Effector memory CD4-positive, alpha-beta T cell (primary cell): Measurements from ENCODE around the gene ATP6V0D1.

Experiments used
- DNase-seq, 3 donors: peaks; one replicate each; pipeline ENCODE4 v3.0.0-alpha.2; 2020
- H3K27ac ChIP-seq: 2 replicates; pipeline ENCODE4 v1.7.0; 2013; ENCODE audit warnings: mild to moderate bottlenecking, low read length, moderate library complexity; ENCODE audit not compliant: insufficient read depth, poor library complexity, severe bottlenecking
- H3K27me3 ChIP-seq: replicated peaks from 2 replicates; pipeline ENCODE4 v1.7.0; 2013; ENCODE audit warnings: mild to moderate bottlenecking, low read length; ENCODE audit not compliant: insufficient read depth, control insufficient read depth, poor library complexity, severe bottlenecking
- H3K36me3 ChIP-seq: 2 replicates; pipeline ENCODE4 v1.7.0; 2013; ENCODE audit warnings: mild to moderate bottlenecking, low read length, moderate library complexity; ENCODE audit not compliant: control insufficient read depth, insufficient read depth
- H3K4me1 ChIP-seq: 2 replicates; pipeline ENCODE4 v1.7.0; 2013; ENCODE audit warnings: low read length, mild to moderate bottlenecking; ENCODE audit not compliant: control insufficient read depth, insufficient read depth, poor library complexity, severe bottlenecking
- H3K4me3 ChIP-seq: 2 replicates; pipeline ENCODE4 v1.7.0; 2013; ENCODE audit warnings: low read length, low read depth, mild to moderate bottlenecking; ENCODE audit not compliant: insufficient read depth, poor library complexity, severe bottlenecking
- H3K9me3 ChIP-seq: 2 replicates; pipeline ENCODE4 v1.7.0; 2013; ENCODE audit warnings: mild to moderate bottlenecking, low read length, moderate library complexity; ENCODE audit not compliant: control insufficient read depth

The ATP6V0D1 gene

GRCh38 chr16:67454852-67455251, 26.1 kb downstream of the ATP6V0D1 start:
- Histone ChIP-seq H3K4me1 (no peaks in the 10 kb centered on the region), H3K4me3 (no peak overlapping the region), H3K27ac (no peak overlapping the region), H3K9me3 (no peaks in the 10 kb centered on the region), H3K36me3 (peaks cover 39% of the 10 kb centered on the region), H3K27me3 (no peaks in the 10 kb centered on the region)
- DNase-seq: no peak

GRCh38 chr16:67454104-67454503, 26.9 kb downstream of the ATP6V0D1 start:
- Histone ChIP-seq H3K9me3 (no peaks in the 10 kb centered on the region), H3K4me1 (no peaks in the 10 kb centered on the region), H3K36me3 (peaks cover 35% of the 10 kb centered on the region), H3K27ac (no peak overlapping the region), H3K4me3 (no peak overlapping the region), H3K27me3 (no peaks in the 10 kb centered on the region)
- DNase-seq: no peak

- Histone ChIP-seq H3K4me1 (no peaks in the 10 kb centered on the region), H3K27me3 (no peaks in the 10 kb centered on the region), H3K36me3 (peaks cover 36% of the 10 kb centered on the region), H3K27ac (no peak overlapping the region), H3K9me3 (no peaks in the 10 kb centered on the region), H3K4me3 (no peak overlapping the region)
- no peak for DNase-seq
Measured at GRCh38 chr16:67451704-67452435, 29.1 kb downstream of the ATP6V0D1 start.

- no peaks in the 10 kb centered on the region for H3K4me1 ChIP-seq
- DNase-seq: no peak
- H3K9me3 ChIP-seq: no peaks in the 10 kb centered on the region
- no peaks in the 10 kb centered on the region for H3K27me3 ChIP-seq
- H3K4me3 ChIP-seq: no peak overlapping the region
- peaks cover 39% of the 10 kb centered on the region for H3K36me3 ChIP-seq
- H3K27ac ChIP-seq: no peak overlapping the region
Measured at GRCh38 chr16:67451061-67451703, 29.8 kb downstream of the ATP6V0D1 start.

- H3K4me3 ChIP-seq: no peak overlapping the region
- H3K27me3 ChIP-seq: no peaks in the 10 kb centered on the region
- DNase-seq: no peak
- no peak overlapping the region for H3K27ac ChIP-seq
- no peaks in the 10 kb centered on the region for H3K9me3 ChIP-seq
- H3K36me3 ChIP-seq: peaks cover 42% of the 10 kb centered on the region
- no peaks in the 10 kb centered on the region for H3K4me1 ChIP-seq
Measured at GRCh38 chr16:67449739-67450138, 31.2 kb downstream of the ATP6V0D1 start.

GRCh38 chr16:67449336-67449735, 31.6 kb downstream of the ATP6V0D1 start:
- no peaks in the 10 kb centered on the region for H3K4me1 ChIP-seq
- H3K27ac ChIP-seq: no peak overlapping the region
- peaks cover 45% of the 10 kb centered on the region for H3K36me3 ChIP-seq
- H3K9me3 ChIP-seq: no peaks in the 10 kb centered on the region
- H3K27me3 ChIP-seq: no peaks in the 10 kb centered on the region
- no peak for DNase-seq
- H3K4me3 ChIP-seq: no peak overlapping the region

GRCh38 chr16:67448580-67448979, 32.4 kb downstream of the ATP6V0D1 start:
- Histone ChIP-seq H3K27ac (no peak overlapping the region), H3K4me3 (no peak overlapping the region), H3K36me3 (peaks cover 48% of the 10 kb centered on the region), H3K9me3 (no peaks in the 10 kb centered on the region), H3K4me1 (no peaks in the 10 kb centered on the region), H3K27me3 (no peaks in the 10 kb centered on the region)
- DNase-seq: no peak

- peak in 2 of 3 donors; percentile 11 to 26 for DNase-seq
- Histone ChIP-seq H3K4me3 (no peak overlapping the region), H3K9me3 (no peaks in the 10 kb centered on the region), H3K4me1 (no peaks in the 10 kb centered on the region), H3K27ac (no peak overlapping the region), H3K36me3 (peaks cover 49% of the 10 kb centered on the region), H3K27me3 (no peaks in the 10 kb centered on the region)
Measured at GRCh38 chr16:67447508-67448076, 33.4 kb downstream of the ATP6V0D1 start.

GRCh38 chr16:67446968-67447507, 33.9 kb downstream of the ATP6V0D1 start:
- H3K9me3 ChIP-seq: no peaks in the 10 kb centered on the region
- no peak for DNase-seq
- H3K4me3 ChIP-seq: no peak overlapping the region
- H3K27me3 ChIP-seq: no peaks in the 10 kb centered on the region
- no peaks in the 10 kb centered on the region for H3K4me1 ChIP-seq
- H3K27ac ChIP-seq: no peak overlapping the region
- peaks cover 45% of the 10 kb centered on the region for H3K36me3 ChIP-seq
